Vagina (tissue), 2 donors: ENCODE measurements around the gene ENAH.

Experiments used
- POLR2AphosphoS5 ChIP-seq, 2 donors: sonication (generic); formaldehyde crosslinking; IDR thresholded peaks; one replicate each; pipeline ENCODE4 v1.9.0; 2017; ENCODE audit warnings: antibody characterized with exemption in 2 of 2, mild to moderate bottlenecking in 2 of 2, low read depth in 1 of 2; ENCODE audit not compliant: insufficient read depth in 1 of 2
- TF ChIP-seq, protein P1 (sequence below), 3 experiments: fragments of 450-650 bp in 2 of 3; fragments of 200-600 bp in 1 of 3; sonication (generic) in 1 of 3; IDR thresholded peaks; one replicate each; pipeline ENCODE4 v1.5.1; 2017 to 2019; ENCODE audit warnings: antibody characterized with exemption in 3 of 3, mild to moderate bottlenecking in 2 of 3, moderate library complexity in 2 of 3

DNA sequence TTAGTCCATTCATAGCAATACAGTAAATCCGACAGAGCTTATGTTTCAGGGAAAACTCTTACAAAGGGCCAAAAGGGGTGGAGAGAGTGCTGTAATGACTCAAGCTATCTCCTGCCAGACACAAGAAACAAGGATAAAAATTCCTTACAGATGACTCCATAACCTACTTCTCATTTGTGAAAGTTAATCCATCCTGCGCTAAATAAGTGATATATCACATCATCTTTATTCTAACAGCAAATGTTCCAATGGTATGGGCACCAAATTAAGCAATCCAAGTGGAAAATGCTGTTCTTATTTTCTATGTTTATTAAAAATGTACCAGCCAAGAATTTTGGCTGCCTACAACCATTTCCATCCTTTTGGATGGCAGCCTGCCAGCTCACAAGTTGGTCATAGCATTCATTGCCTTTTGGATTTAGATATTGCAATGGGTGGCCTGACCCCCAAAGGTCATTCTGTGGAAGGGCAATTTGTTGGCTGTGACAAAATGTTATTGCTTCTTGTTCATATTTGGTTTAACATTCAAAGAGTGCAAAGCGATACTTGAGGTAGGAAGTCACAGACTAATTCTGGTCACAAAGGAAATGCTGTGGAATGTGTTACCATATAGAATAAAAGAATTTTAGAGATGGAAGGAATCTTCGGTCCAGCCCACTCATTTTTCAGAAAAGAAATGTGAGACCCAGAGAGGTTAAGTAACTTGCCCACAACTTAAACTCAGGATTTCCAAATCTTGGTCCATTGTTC lies 2.8 kb upstream of the ENAH start:
- TF ChIP-seq, protein P1, sequence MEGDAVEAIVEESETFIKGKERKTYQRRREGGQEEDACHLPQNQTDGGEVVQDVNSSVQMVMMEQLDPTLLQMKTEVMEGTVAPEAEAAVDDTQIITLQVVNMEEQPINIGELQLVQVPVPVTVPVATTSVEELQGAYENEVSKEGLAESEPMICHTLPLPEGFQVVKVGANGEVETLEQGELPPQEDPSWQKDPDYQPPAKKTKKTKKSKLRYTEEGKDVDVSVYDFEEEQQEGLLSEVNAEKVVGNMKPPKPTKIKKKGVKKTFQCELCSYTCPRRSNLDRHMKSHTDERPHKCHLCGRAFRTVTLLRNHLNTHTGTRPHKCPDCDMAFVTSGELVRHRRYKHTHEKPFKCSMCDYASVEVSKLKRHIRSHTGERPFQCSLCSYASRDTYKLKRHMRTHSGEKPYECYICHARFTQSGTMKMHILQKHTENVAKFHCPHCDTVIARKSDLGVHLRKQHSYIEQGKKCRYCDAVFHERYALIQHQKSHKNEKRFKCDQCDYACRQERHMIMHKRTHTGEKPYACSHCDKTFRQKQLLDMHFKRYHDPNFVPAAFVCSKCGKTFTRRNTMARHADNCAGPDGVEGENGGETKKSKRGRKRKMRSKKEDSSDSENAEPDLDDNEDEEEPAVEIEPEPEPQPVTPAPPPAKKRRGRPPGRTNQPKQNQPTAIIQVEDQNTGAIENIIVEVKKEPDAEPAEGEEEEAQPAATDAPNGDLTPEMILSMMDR (IDR thresholded peaks at IDR 0.05): no peak
- peak; percentile 37 to 88 for TF ChIP-seq POLR2AphosphoS5 (IDR thresholded peaks at IDR 0.05; ENCODE audit: insufficient read depth in 1 of 2, low read depth in 1 of 2)
